ENCODE results near the gene SIRT5.

- TF ChIP-seq CTCF (tag by site-specific recombination; IDR thresholded peaks at IDR 0.05): no peak
- no peak for TF ChIP-seq BCL11B (tag by site-specific recombination; IDR thresholded peaks at IDR 0.05; ENCODE audit: low read depth)
- no peak for TF ChIP-seq ZNF571 (tag by site-specific recombination; IDR thresholded peaks at IDR 0.05)
- no peak for TF ChIP-seq ZNF274 (IDR thresholded peaks at IDR 0.05; ENCODE audit: low read length)
- no peak for TF ChIP-seq ZNF274 (tag by site-specific recombination; IDR thresholded peaks at IDR 0.05; ENCODE audit: borderline replicate concordance)
- no peak for TF ChIP-seq ZBTB1 (tag by site-specific recombination; IDR thresholded peaks at IDR 0.05)
These were observed 15.7 kb upstream of the SIRT5 start for GRCh38 chr6:13558718-13559117.

Measured in HEK293 (cell line).